SH-SY5Y (cell line): ENCODE results near the gene MAP3K5.

Source experiments
- GATA2 ChIP-seq: IDR thresholded peaks from 2 replicates; pipeline ENCODE4 v1.6.1; 2011; ENCODE audit warnings: mild to moderate bottlenecking, low read depth, low read length
- GATA3 ChIP-seq: IDR thresholded peaks from 2 replicates; pipeline ENCODE4 v1.6.1; 2011; ENCODE audit warnings: low read depth, mild to moderate bottlenecking, low read length, moderate library complexity

DNA sequence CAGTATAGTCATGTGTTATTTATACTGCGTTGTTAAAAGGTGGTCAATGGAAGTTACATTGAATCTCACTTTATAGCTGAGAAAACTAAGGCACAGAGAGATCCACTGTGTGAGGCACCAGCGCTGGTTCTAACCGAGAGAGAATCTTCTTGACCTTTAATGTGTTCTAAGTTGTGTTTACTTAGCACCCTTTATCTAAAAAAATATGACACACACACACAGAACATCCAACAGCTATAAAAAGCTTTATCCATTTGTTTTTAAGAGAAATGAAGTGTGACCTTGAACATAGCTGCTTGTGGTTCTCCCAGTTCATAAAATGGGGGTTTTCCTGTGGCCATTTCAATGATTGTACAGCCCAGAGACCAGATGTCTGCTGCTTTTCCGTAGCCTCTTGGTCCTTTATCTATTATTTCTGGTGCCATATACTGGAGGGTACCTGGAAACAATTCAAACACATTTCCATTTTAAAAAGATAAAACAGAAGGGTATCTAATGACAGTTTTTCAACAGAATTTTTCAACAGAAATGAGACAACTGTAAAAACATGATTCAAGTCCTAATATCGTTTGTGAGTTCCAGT, 187.3 kb downstream of the MAP3K5 start:
- TF ChIP-seq GATA3 (no peak), GATA2 (no peak)
